Subcutaneous adipose tissue (tissue), 4 donors: ENCODE results near the gene AATF. TPM values are rescaled to one million over a fixed set of nuclear protein-coding genes. Genes with fewer than 3 reads are reported as not detected.

Source experiments
- total RNA-seq, 4 donors: library from RNA; depleted of rRNA; stranded (reverse); fragments of >200 nt; gene quantifications; one replicate each; pipeline ENCODE4 v1.1.0, GENCODE V29; 2016
- TF ChIP-seq, protein P1 (sequence below): fragments of 450-650 bp; IDR thresholded peaks from one replicate; pipeline ENCODE4 v1.5.1; 2016; ENCODE audit warnings: low read depth, mild to moderate bottlenecking, control low read depth, antibody characterized with exemption, moderate library complexity

The AATF gene
- total RNA-seq, 4 donors from 2014 or later: 25.3 to 38.3 (median 29.1) TPM

DNA sequence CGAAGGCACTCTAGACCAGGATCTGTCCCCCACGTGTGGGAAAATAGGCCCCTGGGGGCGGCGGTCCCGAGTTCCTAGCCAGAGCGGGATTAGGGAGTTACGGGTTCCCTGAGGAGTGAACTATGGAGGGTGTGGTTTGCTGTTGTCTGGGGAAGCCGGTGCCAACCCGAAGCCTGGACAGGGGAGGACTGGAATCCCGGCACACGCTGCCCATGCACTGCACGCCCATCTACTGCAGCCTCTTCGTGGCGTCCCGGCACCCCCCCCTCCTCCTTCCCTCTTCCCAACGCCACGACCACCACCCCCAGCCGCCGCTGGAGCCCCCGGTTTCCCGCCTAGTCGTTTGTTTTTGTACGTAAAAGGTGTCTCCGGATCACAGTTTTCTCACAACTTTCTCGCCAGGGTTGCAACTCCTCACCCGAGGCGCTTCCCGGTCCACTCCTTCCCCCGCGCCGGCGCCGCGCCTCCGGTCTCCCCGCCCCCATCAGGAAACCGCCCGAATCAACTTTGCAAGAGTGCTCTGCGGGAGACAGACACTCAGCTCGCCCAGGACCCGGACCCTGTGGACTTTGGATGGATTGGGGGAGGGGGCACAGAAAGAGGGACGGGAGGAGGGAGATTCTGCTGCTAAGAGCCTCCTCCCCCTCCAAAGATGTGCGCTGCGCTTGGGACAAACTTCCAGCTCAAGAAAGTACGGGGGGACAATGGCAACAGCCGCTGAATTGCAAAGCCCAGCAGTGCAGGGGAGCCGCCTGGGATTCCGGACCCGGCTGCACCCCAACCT is 12.9 kb upstream of the AATF start:
- TF ChIP-seq, protein P1, sequence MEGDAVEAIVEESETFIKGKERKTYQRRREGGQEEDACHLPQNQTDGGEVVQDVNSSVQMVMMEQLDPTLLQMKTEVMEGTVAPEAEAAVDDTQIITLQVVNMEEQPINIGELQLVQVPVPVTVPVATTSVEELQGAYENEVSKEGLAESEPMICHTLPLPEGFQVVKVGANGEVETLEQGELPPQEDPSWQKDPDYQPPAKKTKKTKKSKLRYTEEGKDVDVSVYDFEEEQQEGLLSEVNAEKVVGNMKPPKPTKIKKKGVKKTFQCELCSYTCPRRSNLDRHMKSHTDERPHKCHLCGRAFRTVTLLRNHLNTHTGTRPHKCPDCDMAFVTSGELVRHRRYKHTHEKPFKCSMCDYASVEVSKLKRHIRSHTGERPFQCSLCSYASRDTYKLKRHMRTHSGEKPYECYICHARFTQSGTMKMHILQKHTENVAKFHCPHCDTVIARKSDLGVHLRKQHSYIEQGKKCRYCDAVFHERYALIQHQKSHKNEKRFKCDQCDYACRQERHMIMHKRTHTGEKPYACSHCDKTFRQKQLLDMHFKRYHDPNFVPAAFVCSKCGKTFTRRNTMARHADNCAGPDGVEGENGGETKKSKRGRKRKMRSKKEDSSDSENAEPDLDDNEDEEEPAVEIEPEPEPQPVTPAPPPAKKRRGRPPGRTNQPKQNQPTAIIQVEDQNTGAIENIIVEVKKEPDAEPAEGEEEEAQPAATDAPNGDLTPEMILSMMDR: no peak

DNA sequence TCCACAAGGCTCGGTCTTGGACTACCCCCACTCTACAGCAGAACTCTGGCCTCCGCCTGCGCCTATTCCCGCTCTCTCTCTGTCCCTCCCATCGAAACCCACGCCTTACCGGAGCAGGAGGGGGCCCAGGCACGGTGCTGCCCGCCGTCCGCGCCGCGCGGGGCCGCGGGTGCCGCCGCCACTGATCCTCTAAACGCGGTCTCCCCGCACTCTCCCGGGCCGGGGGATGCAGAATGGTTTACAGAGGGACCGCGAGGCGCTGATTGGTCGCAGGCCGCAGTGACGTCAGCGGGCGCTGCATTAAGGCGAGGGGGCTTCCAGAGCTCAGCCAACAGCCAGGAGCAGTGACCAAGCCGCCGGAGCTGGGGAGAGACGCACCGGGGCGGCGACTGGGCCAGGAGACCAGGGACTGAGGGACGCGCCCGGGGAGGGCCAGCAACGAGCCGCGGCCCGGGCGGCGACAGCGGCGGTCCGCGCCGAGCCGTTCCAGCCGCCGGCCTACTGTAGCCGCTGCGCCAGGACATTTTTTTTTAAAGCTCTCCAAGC is 12.2 kb upstream of the AATF start:
- TF ChIP-seq, protein P1: no peak

DNA sequence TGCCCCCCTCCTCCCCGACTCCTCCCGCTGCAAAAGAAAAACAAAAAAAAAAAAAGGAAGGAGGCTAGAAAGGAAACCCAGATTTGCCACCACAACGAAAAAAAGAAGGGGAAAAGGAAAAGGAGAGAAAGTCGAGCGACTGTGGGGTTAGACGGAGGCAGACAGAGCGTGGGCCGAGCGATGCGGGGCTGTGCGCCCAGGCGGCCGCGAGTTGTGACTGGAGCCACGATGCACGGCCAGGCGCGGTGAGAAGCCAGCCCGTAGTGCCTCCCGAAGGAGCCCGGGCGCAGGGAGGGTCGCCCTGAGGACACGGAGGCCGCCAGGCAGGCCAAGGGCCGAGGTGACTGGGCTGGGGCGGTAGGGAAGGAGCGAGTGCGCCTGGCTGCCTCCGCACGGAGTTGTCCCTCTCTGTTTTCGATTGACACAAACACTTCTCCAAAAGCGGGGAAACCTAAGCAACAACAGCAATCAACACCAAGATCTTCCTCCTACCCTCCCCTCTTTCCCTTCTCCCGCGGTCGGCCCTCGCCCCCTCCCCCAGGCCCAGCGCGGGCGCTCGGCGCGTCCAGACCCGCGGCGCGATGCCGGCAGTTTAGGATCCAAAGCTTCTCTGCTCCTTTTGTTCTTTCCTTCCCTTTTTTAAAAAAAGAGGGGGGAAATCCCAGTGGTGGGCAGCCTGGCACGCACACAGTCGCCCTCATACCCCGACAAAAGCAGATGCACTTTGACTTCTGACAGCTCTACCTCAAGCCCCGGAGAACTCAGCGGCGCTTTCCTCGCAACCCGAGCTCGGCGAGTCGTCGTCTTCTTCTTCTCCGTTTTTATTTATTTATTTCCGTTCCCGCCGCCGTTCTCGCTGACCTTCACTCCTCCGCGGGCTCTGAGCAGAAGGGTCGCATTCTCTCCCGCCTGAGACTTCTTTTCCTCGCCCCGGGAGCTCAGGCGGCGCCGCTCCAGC is 11.5 kb upstream of the AATF start, which contains the start of gene LHX1:
Gene LHX1, plus strand, starts transcription at position 475 of the 958 bp plus-strand sequence. CDS start 723 bp downstream, outside the sequence.
- TF ChIP-seq, protein P1: no peak

DNA sequence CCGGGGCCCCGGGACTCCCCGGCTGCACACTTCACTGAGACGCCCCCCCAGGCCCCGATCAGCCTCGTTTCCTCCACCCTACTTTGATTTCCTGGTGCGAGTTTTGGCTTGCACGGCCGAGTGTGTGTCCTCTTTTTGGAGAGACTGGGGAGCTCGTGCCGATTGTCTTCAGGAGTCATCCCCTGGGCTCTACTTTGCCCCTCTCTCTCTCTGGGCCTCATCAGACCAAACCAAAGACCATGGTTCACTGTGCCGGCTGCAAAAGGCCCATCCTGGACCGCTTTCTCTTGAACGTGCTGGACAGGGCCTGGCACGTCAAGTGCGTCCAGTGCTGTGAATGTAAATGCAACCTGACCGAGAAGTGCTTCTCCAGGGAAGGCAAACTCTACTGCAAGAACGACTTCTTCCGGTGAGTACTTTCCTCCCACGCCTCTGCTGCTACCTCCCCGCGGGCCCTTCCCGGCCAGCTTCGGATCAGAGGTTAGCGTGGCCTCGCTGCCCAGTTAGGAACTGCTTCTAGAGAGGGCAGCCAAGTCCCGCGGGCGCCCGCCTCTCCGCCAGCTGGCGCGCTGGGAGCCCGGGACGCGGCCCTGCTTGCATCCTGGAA is 10.7 kb upstream of the AATF start:
- TF ChIP-seq, protein P1: no peak

DNA sequence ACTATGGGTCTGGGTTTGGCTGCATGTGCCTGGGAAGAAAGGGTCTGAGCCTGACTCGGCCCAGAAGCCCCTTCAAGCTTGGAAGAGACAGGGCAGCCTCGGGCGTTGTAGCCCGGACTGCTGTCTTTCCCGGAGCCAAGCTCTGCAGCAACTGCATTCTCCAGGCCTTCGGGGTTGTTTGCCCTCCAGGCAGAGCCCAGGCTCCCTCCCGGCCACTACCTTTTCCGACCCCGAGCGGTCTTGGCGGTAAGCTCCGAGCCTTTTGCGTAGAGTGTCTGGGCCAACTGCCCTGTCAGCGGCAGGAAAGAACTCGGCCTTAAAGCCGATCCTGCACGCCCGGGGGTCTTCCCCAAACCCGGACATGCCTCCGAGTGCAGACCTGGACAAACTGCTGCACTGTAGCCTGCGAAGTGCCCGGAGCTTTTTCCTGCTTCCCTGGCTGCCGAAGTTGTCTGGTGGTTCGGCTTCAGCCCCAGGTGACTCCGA is 10.1 kb upstream of the AATF start:
- TF ChIP-seq, protein P1: no peak

DNA sequence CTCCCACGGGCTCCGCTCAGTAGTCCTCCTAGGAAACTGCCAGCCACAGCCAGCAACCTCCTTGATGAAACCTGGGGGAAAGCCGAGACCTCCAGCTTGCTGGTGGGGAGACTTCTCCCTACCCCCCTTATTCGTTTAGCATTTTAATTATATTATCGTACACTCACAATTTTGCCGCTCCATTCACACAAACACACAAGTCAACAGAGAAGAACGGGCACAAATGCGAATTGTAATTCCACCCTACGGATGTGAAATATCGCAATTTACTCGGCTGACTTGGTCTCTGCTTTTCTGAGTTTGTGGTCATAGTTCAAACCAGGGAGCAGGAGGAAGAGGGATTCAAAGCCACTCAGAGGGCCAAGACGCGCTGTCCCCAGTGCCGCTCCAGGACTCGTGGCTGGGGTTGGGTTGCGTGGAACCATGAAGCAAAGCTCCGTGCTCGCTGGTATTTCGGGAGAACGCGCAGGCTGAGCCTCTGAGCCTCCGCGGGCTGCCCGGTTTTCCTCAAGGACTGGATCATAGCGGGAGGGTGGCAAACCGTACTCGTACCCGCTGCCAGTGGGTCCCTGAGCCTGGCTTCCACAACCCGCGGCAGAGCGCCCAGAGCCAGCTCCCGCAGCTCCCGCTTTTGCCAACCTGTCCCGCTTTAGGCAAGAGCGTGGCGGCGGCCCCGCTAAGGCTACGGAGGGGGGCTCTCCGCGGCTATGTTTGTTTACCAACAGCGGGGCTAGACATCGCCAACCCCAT is 9.5 kb upstream of the AATF start:
- TF ChIP-seq, protein P1: no peak
